ENCODE measurements around the gene ZNF710. TPM values are rescaled to one million over a fixed set of nuclear protein-coding genes. Genes with fewer than 3 reads are reported as not detected.

The ZNF710 gene
- total and polyA plus RNA-seq, 9 of the 15 experiments (the other 6 are each of a cell fraction or from before 2014, with no cell fraction given), result 0.56 to 14.2 (median 5.2) TPM

GRCh38 chr15:90083954-90084607, 83.0 kb downstream of the ZNF710 start:
- TF ChIP-seq ZBTB5 (IDR thresholded peaks at IDR 0.05), result no peak
- TF ChIP-seq ARID1B (IDR thresholded peaks at IDR 0.05), result no peak
- no peak for TF ChIP-seq ELK3 (CRISPR knock-in tag; IDR thresholded peaks at IDR 0.05)
- TF ChIP-seq NFYB (IDR thresholded peaks at IDR 0.05; ENCODE audit: extremely low read depth, insufficient read length), result no peak
- TF ChIP-seq RBFOX2 (IDR thresholded peaks at IDR 0.05; ENCODE audit: low read depth, low read length), result no peak
- TF ChIP-seq SREBF1 (IDR thresholded peaks at IDR 0.05; ENCODE audit: borderline replicate concordance, low read depth, low read length), result no peak
- no peak for TF ChIP-seq ZNF589 (CRISPR knock-in tag; IDR thresholded peaks at IDR 0.05; ENCODE audit: low read depth)
- TF ChIP-seq, protein P1, sequence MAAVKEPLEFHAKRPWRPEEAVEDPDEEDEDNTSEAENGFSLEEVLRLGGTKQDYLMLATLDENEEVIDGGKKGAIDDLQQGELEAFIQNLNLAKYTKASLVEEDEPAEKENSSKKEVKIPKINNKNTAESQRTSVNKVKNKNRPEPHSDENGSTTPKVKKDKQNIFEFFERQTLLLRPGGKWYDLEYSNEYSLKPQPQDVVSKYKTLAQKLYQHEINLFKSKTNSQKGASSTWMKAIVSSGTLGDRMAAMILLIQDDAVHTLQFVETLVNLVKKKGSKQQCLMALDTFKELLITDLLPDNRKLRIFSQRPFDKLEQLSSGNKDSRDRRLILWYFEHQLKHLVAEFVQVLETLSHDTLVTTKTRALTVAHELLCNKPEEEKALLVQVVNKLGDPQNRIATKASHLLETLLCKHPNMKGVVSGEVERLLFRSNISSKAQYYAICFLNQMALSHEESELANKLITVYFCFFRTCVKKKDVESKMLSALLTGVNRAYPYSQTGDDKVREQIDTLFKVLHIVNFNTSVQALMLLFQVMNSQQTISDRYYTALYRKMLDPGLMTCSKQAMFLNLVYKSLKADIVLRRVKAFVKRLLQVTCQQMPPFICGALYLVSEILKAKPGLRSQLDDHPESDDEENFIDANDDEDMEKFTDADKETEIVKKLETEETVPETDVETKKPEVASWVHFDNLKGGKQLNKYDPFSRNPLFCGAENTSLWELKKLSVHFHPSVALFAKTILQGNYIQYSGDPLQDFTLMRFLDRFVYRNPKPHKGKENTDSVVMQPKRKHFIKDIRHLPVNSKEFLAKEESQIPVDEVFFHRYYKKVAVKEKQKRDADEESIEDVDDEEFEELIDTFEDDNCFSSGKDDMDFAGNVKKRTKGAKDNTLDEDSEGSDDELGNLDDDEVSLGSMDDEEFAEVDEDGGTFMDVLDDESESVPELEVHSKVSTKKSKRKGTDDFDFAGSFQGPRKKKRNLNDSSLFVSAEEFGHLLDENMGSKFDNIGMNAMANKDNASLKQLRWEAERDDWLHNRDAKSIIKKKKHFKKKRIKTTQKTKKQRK (IDR thresholded peaks at IDR 0.05; ENCODE audit: borderline replicate concordance, low read depth, low read length), result no peak
- TF ChIP-seq DMBX1 (CRISPR knock-in tag; IDR thresholded peaks at IDR 0.05; ENCODE audit: borderline replicate concordance), result no peak
- TF ChIP-seq, protein P2, sequence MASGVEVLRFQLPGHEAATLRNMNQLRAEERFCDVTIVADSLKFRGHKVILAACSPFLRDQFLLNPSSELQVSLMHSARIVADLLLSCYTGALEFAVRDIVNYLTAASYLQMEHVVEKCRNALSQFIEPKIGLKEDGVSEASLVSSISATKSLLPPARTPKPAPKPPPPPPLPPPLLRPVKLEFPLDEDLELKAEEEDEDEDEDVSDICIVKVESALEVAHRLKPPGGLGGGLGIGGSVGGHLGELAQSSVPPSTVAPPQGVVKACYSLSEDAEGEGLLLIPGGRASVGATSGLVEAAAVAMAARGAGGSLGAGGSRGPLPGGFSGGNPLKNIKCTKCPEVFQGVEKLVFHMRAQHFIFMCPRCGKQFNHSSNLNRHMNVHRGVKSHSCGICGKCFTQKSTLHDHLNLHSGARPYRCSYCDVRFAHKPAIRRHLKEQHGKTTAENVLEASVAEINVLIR (CRISPR knock-in tag; IDR thresholded peaks at IDR 0.05), result no peak
- TF ChIP-seq KDM2B (CRISPR knock-in tag; IDR thresholded peaks at IDR 0.05), result no peak
- no peak overlapping the region for H3K27ac ChIP-seq (ENCODE audit: extremely low read depth, low read depth, low read length)
- ChIA-PET CTCF (ENCODE audit: low intra/inter-chr PET ratio) (no interaction called here), POLR2A (interaction anchor here (0.6 to 1.5 kb wide), 2 partner anchors 18 to 174 kb away, joined by 3 to 4 read pairs; partner anchors contain the start of gene IDH2)
- H3K9ac ChIP-seq (ENCODE audit: insufficient read depth in 1 of 2, low read depth in 2 of 2, low read length in 2 of 2), result no peak overlapping the region
- no peak for DNase-seq (ENCODE audit: extremely low read depth in 1 of 4, low spot score in 3 of 4)
- in situ Hi-C loops (cut with MboI), result no loop called here
- no peaks in the 10 kb centered on the region for H3K9me3 ChIP-seq (replicated peaks; ENCODE audit: control insufficient read depth, insufficient read depth, low read depth, low read length)
- H3K9me1 ChIP-seq (ENCODE audit: control insufficient read depth, insufficient read depth, low read length), result no peaks in the 10 kb centered on the region
- intact Hi-C loops (cut with micrococcal nuclease), result no loop called here
- 0 out of 2 replicates have a peak, but pooled peaks cover 5% of the 10 kb centered on the region for H4K20me1 ChIP-seq (replicated peaks; ENCODE audit: control insufficient read depth, insufficient read depth, low read length)
- H3K4me1 ChIP-seq (replicated peaks in 1 of 2; ENCODE audit: control insufficient read depth in 2 of 2, insufficient read depth in 2 of 2, low read length in 2 of 2), result peaks cover 0 to 31% of the 10 kb centered on the region in 2 experiments; a peak in 2 of 5 replicates
- H2AFZ ChIP-seq (ENCODE audit: low read depth, low read length), result no peak overlapping the region
- H3K4me2 ChIP-seq (ENCODE audit: insufficient read depth, low read length), result no peak overlapping the region
- WGBS (ENCODE audit: insufficient coverage, low coverage, missing lambda C conversion rate), result 70% methylated on average over 14 of the region's 14 CpGs
- no peak overlapping the region for H3K4me3 ChIP-seq
- no peaks in the 10 kb centered on the region for H3K79me2 ChIP-seq (ENCODE audit: control insufficient read depth, insufficient read depth, low read length)
- BruUV-seq (replicated peaks), result no TSS peak
- ATAC-seq, result no peak
- FAIRE-seq, result no peak
- H3K27me3 ChIP-seq (ENCODE audit: control insufficient read depth in 2 of 2, insufficient read depth in 2 of 2, low read length in 2 of 2), result no peaks in the 10 kb centered on the region
- peaks cover 40% of the 10 kb centered on the region; the same call in 2 of the 3 replicates for H3K36me3 ChIP-seq (ENCODE audit: control insufficient read depth, insufficient read depth, low read length)

All from K562 (cell line).